ENCODE measurements around the gene LHFPL2.

Gene LHFPL2

DNA sequence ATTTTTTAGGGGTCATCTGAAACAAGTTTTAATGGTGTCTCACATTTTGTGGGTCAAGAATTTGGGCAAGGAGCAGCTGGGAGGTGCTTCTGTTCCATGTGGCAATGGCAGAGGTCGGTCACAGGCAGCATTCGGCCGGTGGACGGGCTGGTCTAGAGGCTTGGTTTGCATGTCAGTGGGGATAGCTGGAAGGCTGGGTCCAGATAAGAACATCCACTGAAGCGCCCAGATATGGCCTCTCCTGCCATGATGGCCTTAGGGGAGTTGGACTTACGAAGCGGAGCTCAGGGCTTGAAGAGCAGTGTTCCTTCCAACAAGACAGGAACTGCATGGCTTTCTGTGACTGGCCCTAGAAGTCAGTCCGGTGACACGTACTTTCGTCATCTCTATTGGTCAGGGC, 30.3 kb downstream of the LHFPL2 start:
- DNase-seq (ENCODE audit: low spot score), result no peak

DNA sequence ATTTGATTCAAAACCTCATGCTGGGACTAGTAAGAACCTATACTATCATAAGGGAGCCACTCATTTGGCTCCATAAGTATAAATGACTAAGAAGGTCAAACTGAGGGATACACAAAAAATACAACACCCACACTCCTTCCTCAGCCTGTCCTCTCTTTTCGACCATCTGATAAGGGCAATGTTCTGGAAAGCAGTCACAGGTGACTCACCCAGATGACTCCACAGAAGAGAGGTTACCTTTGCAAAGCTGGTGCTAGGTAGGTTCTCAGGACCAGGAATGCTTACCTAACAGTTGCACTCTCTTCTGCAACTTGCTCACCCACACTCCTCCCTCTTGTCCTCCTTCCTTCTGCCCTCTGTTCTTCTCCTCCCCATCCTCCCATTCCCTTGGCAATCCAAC, 32.9 kb downstream of the LHFPL2 start:
- no peak for DNase-seq (ENCODE audit: low spot score)

DNA sequence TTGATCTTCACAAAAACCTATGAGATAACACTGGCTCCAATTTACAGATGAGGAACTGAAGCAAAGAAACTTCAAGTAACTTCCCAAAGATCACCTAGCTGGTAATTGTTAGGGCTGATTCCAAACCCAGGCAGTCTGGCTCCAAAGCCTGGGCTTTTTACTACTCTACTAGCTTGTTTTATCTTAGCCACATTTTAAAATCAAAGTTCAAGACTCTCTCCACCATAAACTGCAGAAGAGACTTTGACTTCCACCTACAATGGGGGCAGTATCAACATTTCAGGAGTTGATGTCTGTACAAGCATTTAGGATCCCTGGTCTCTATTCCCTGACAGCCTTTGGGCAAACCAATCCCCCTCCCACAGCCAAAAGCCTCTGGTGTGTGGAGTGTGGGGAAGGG, 33.8 kb downstream of the LHFPL2 start:
- DNase-seq (ENCODE audit: low spot score), result no peak

DNA sequence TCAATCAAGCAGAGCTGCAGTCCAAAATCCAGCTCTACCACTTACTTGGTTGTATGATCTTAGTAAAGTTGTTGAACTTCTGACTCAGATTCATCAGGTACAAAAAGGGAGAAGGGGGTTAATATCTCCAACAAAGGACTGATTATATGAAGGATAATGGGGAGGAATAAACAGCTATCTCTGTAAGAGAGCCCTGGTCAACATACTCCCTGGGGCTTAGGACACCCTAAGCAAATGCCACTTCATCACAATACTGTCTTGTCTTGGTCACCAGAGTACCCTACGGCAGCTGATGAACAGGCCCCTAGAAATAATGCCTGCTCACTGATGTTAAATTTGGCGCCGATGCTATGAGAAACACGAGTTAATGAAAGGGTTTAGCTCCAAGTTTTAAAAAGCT, 34.8 kb downstream of the LHFPL2 start:
- no peak for DNase-seq (ENCODE audit: low spot score)

DNA sequence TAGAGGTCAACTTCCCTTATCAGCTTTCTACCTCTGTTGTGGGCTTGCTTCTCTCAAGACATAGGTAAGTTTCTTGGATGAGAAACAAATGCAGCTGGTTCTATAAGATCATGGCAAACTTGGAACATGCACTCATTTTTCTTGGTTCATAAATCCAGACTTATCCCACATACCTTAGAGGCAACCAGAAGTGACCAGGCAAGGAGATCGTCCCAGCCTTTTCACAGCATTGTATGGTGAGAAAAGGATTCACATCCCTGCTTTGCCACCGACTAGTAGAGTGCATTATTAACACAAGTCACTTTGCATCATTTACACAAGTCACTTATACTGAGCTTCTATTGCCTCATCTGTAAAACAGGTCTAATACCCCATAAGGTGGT, 35.4 kb downstream of the LHFPL2 start:
- no peak for DNase-seq (ENCODE audit: low spot score)

DNA sequence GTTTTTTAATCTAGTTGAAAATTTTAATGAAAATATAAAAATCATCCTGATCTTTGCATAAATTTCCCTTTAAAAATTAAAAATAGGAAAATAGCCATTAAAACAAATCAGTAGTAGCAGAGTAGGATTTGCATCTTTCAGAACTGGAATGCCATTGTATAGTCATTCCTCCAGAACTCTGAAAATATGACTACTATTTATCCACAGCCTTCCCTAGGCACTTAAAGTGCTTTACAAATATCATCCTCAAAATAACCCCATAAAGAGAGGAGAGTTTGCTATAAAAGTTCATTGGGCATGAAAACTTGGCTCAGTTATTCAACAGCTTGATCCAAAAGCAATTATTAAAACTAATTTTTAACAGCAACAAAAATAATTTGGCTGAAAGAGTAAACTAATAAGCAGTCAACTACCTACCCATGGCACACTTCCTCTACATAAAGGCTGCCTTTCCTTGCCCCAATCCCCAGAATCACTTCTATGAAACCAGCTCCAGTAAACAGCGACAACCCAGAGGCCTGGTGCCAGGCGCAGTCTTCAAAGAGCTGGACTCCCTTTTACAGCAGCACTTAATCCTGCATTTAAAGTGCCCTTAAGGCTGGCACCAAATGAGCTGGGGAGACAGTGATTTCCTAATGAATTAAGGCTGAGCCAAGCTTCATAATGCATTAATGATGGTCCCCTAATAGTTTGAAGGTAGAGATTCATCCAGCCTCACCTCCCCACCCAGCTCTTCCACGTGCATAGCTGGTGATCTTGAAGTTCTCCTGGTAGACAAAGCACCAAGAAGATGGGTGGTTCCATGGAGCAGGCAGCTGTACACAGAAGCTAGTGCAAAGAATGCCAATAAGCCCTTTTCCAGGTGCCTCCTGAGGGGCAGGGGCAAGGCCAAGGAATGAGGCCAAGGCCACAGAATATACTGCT, 36.1 kb downstream of the LHFPL2 start:
- DNase-seq (ENCODE audit: low spot score), result no peak

DNA sequence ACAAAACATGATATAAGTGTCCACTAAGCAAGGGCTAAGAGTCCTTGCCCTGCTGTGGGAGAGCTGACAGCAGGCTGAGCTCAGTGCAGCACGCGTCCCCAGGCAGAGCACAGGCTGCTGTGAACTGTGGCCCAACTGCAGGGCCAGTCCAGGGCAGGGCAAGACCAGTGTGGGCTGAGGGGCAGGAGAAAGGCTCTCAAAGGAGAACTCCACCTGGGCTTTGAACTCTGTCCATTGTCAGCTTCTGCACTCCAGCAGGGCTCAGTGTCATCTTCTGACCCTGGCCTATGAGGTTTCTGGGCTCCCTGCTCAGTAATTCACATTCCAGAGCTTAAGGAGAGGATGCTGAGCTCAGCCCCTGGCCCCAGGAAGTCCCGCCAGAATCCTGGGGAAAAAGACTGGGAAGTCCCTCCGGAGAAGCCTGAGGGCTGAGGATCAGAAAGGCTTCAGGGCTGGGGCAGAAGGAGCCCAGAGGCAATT, 37.4 kb downstream of the LHFPL2 start:
- no peak for DNase-seq (ENCODE audit: low spot score)

DNA sequence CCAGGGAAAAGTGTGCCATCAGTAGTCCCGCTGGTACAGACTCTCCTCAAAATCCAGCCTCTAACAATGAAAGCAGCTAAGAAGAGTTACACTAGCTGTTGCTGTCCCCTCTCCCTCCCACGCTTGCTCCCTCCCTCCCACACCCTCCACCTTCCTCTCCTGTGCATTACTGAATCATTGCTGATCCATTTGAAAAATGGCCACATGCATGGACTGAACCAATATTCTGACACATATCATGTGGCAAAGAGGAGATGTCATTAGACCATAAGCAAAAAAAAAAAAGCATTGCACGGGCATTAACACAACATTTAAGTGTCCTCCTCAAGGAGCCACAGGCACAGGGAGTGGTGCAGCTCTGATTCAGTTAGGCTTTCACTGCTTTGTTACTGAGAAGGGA, 37.9 kb downstream of the LHFPL2 start:
- DNase-seq (ENCODE audit: low spot score), result no peak

DNA sequence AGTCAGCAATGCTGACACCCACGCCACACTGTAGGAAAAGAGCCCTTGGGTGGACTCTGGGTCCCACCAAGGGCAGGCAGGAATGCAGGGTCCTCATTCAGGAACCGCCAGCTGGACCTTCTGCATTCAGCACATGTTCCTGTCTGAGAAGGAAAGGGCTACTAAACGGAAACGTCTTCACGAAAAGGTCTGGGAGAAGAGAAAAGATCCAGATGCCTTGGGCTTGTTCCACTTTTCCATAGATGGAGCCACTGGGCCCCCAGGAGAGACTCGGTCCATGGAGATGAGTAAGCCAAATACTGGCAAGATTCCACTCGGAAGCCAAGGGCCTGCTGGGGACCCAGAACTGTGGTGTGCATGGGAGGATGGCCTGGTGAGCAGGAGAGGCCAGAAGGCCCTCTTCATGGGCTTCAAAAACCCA, 38.4 kb downstream of the LHFPL2 start:
- no peak for DNase-seq (ENCODE audit: low spot score)

DNA sequence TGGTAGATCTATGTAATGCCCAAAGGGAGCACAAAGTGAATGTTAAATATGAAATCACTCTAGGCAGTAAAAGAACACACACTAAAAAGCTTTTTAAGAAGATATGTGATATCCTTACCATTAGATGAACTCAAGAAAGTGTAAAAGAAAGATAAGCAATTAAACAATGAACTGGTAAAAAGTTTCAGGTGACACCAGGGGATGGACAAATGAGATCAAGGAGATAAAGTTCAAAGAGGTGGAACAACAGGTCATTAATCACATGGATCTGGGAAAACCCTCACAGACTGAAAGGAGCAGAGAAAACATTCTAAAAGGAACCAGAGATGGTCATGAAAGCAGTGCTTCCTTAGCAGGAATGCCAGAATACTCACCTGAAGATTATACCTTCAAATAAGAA, 40.7 kb downstream of the LHFPL2 start:
- no peak for DNase-seq (ENCODE audit: low spot score)

DNA sequence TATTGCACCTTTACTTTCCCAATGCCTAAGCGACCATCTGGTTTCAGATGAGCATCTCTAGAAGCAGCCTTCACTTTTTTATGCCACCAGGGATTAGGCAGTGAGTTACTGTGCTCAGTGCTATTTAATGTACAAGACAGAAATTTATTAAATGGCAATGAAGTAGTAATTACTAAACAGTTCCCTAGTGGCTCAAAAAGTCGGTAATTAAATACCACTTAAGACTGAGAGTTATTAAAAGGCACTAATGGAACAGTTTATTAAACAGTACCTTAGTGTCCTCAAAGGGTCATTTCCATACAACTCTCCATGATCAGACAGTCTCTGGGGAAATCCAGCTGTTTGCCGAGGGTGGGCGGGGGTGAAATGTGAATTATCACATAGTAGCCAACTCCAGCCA, 42.3 kb downstream of the LHFPL2 start:
- DNase-seq (ENCODE audit: low spot score), result no peak

DNA sequence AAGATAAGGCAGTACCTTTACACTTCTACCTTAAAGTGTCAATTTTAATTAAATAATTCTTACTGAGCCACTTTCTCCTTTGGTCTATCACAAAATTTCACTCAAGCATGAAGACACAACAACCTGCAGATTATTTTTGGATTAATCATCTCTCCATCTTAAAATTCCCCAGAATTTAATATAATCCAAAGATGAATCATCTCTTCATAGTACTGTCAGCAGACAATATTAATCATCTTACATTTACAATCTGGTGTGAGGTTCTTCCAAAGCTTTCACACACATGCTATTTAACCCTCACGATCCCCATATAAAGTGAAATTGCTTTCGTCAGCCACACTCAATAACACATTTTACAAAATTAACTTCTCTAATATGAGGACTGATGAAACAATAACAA, 43.0 kb downstream of the LHFPL2 start:
- no peak for DNase-seq (ENCODE audit: low spot score)

DNA sequence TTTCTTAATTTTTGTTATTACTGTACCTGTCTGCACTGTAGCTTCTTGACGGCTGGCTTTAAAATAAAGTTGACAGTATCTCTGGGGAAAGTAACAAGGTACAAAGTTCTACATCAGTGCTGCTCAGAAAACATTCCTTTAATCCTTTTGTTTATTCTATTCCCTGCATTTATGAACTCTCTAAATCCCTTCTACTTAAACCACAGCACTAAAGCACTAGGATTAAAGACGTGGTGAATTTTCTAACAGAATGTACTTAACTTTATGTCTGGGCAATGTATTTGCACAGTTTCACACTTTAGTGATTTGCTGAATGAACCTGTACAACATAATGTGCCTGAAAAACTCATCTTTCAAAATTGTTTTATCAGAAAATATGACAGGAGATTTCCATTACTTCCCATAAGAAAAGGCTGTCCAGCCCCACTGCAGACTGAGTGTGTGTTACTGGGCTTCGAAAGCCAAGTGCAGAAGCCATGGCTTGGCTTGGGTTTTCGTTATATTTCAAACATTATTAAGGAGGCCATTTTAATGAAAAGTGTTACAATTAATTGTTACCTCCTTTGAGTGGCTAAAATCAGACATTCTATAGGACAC, 43.8 kb downstream of the LHFPL2 start:
- DNase-seq (ENCODE audit: low spot score), result no peak

DNA sequence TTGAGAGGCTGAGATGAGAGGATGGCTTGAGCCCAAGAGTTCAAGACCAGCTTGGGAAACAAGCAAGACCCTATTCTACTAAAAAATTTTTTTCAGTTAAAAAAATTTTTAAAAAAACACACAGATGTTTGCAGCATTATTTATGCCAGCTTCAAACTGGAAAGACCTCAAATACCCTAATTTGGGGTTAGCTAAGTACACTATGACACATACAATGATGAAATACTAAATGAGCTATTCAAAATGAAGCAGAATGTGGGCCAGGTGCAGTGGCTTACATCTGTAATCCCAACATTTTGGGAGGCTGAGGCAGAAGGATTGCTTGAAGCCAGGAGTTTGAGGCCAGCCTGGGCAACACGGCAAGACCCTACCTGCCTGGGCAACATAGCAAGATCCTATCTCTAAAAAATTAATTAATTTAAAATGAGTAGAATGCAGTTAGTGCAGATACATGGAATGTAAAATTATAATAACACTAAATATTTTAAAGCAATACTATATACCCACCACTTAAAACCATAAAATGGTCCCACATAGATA, 44.9 kb downstream of the LHFPL2 start:
- no peak for DNase-seq (ENCODE audit: low spot score)

DNA sequence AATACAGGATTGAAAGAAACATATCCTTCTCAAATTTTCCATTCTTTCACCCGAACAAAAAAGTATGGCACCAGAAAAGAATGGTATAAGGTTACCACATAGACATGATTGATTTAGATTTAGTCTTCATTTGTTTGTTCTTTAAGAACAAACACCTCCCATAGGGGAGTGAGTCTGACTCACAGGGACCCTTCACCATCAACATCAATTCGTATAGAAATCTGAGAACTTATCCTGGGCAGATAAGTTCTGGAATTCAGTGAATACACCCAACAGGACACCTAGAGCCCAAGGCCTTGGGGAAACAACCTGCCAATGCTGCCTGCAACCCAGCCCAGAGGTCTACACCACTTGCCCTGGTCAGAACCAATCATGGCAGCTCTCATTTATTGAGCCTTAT, 46.2 kb downstream of the LHFPL2 start:
- DNase-seq (ENCODE audit: low spot score), result no peak

DNA sequence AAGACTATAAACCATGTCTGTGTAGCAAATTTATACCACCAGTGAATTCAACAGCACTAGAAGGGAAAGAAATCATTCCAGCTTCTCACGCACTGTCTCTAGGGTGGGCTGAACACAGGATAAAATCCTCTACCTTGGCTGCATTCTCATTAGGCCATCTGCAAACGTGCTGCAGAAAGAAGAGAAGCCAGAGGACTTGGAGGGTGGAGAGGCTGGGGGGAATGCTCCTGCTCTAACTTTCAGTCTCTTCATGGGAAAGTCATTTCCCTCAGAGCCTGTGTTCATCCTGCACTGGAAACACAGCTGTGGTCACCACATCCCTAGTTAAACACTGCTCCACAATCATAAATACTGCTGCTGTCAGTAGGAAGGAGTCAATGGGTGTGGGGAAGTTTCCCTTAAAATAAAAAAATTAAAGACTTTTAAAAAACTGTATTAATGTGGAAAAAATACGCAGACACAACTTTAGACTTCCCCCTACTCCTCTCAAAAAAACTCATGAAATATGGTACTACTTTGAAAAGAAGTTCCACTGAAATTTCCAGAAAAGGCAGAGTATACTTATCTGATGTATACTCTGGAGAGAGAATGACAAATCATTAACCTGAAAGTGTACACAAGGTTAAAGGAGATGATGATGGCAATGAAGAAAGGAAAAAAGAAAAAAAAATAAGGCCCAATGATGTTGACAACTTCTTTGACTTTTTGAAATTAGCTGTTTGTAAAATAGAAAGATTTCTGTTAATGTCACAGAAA, 46.8 kb downstream of the LHFPL2 start:
- DNase-seq (ENCODE audit: low spot score), result no peak

DNA sequence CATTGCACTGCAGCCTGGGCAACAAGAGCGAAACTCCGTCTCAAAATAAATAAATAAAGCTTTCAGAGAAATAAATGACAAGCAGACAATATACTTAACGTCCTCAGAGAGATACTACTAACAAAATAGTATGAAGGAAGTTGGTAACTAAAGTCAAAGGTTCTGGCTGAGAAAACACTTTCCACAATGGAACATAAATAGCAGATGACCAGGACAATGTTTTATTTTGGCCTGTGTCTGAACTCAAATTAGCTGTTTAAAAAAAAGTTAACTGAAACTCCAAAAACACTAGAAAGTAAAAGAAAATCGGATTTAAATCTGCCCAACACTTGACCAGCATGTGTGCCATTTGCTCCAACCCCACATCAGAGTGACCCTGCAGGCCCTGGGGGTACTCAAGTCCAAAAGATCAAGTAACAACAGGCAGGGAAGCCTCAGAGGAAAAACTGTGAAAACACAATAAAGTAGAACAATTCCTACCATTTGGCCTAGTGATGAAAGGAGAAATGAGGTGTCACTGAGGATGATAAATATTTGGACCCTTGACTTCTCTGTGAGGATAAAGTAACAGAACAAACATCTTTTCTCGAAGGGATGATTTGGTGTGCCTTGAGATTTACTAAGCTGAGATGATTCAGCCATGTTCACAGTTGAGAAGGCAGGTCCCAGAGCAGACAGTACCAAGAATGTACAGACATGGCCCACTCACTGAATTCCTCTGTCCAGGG, 47.7 kb downstream of the LHFPL2 start:
- DNase-seq (ENCODE audit: low spot score), result no peak

DNA sequence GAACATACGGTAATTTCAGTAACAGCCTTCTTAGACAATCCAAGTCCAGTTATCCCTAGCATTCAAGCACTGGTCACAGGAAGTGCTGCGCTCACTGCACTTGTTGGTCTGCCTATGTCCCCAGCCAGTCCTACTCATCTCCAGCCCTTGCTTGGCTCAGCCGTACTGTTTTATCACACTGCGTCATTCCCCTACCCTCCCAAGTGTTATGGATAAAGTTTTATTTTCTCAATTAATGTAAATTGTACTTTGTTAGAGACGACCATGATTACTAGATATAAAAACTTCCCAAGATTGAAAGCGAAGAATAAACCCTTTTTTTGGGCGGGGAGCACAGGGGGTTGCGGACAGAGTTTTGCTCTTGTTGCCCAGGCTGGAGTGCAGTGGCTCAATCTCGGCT, 49.6 kb downstream of the LHFPL2 start:
- no peak for DNase-seq (ENCODE audit: low spot score)

DNA sequence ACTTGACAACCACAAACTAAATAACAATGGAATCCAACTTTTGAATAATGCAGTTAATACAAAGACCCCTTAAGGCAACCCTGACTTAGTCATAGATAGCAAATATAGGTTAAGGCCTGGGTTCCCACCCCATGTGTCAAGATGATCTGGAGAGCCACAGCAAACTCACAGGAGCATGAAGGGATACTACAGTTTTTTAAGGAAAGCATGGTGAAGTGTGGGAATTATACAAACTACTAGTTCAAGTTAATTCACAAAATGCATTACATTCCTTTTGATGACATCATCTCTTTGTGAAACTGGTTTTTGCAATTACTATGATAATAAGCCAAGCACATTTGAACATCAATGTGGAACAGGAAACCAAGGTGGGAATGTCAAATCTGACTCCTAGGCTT, 50.6 kb downstream of the LHFPL2 start:
- DNase-seq (ENCODE audit: low spot score), result no peak

DNA sequence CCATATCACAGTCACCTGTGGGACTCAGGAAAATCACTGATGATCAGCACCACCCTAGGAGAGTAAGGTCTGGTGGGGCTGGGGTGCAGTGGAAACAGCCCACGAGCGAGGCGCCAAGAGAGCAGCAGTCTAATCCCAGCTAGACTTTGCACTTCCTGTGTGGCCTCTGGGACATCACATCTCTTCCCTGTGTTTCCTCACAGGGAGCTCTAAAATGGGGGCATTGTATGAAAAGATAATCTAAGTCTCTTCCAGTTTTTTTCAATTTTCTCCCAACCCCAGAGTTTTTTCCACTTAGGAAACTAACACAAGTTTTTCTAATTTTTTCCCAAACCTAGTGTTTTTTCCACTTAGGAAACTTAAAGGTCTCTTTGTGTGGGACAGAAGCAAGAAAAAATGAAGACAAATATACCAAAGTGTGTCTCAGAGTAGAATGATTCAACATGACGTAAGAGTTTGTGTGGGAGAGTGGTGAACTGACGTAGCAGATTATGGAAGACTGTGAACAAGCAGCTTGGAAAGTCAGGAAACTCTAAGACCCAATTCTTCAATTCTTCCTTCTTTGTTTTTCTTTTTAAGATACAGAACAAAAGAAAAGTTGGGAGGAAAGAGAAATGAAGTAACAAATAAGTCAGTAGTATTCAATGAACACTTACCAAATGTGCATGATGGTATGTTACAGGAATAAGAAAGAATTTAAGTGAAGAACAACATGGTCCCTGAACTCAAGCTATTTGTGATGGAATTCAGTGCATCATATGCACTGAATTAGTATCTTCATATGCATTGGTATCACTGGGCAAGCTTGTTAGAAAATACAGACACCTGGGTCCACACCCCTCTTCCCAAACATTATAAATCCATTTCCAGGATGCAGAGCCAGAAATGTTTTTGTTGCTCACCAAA, 51.3 kb downstream of the LHFPL2 start:
- no peak for DNase-seq (ENCODE audit: low spot score)

DNA sequence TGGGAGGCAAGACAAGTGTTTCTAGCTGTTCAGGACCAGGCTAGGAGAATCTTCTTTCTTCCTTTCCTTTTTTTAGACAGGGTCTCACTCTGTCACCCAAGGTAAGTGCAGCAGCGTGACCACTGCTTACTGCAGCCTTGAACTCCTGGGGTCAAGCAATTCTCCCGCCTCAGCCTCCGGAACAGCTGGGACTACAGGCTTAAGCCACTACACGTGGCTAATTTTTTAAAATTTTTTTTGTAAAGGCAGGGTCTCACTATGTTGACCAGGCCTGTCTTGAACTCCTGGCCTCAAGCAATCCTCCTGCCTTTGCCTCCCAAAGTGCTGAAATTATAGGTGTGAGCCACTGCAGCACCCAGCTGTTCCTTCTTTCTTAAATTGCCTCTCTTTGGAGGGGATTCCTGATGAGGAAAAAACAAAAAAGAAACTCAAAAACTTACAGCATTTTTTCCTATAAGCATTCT, 53.1 kb downstream of the LHFPL2 start:
- no peak for DNase-seq (ENCODE audit: low spot score)

Measured in activated CD4-positive, alpha-beta T cell treated with anti-CD3 and anti-CD28 coated beads, Interleukin-2, Interleukin-4, amounts not matched to agents 100 ng/mL and 50 ng/mL, durations not matched to agents 16 hours and 8 hours (primary cell).